ENCODE measurements around the gene OSBPL7.

GRCh38 chr17:47816111-47816735 is 5.4 kb downstream of the OSBPL7 start:
- TF ChIP-seq POLR2A (IDR thresholded peaks at IDR 0.05) (no peak), CTCF (IDR thresholded peaks at IDR 0.05) (no peak)
